HG03045 (cell line): ENCODE data around the gene EIF2B2.

ENCODE experiments used
- ATAC-seq: cut with Tn5 transposase; IDR thresholded peaks from one replicate; pipeline ENCODE4 v1.9.1; 2021; ENCODE audit warnings: mild to moderate bottlenecking, moderate library complexity; ENCODE audit not compliant: unreplicated experiment

Gene EIF2B2

GRCh38 chr14:75002392-75003249 is at the start of gene EIF2B2:
TSS of gene EIF2B2 (plus strand) at chr14:75002921. CDS start at chr14:75002991, 70 bp downstream.
- ATAC-seq = peak; percentile 96

- ATAC-seq = no peak
Observed at GRCh38 chr14:74953686-74954085, 49.0 kb upstream of the EIF2B2 start.

GRCh38 chr14:74954232-74954946 is 48.3 kb upstream of the EIF2B2 start:
- no peak for ATAC-seq

DNA sequence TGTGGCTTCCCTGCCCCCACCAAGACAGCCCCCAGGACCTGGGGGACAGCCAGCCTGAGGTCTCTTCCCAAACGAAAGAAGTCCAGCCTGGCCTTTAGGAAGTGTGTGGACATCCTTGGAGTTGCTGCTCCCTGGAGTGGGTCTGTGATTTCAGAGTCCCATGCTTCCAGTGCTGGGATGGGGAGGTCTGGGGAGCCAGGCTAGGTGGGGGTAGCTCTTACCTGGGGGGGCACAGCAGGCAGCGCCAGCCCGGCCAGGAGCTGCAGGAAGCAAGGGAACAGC is 47.8 kb upstream of the EIF2B2 start:
- ATAC-seq = no peak

- ATAC-seq = peak; percentile 60
Observed at GRCh38 chr14:74955229-74956026, 47.3 kb upstream of the EIF2B2 start, which contains the start of gene PGF. TSS of gene PGF (minus strand) at chr14:74955597. CDS start at chr14:74955242, 355 bp downstream.

GRCh38 chr14:74956027-74956279 is 46.8 kb upstream of the EIF2B2 start:
- ATAC-seq = no peak

GRCh38 chr14:74956280-74957072 is 46.2 kb upstream of the EIF2B2 start:
- ATAC-seq = no peak

GRCh38 chr14:74959596-74960180 is 43.0 kb upstream of the EIF2B2 start:
- no peak for ATAC-seq

DNA sequence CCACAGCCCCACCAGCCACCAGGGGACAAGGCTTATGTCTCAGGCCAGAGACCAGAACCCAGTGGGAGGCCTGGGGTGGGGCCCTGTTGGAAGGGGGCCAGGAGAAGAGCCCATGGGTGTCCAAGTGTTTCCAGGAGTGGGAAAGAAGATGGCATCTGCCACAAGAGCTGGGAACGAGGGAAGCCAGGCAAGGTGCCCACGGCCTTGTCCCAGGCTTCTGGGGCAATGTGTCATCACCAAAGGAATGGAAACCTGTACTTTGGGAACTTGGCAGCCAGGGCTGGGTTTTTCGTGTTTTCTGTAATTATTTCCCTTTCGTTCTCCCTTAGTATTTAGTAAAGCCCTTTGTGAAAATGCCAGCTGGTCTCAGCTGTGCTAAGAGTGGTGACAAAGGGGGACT is 42.0 kb upstream of the EIF2B2 start:
- ATAC-seq = no peak

DNA sequence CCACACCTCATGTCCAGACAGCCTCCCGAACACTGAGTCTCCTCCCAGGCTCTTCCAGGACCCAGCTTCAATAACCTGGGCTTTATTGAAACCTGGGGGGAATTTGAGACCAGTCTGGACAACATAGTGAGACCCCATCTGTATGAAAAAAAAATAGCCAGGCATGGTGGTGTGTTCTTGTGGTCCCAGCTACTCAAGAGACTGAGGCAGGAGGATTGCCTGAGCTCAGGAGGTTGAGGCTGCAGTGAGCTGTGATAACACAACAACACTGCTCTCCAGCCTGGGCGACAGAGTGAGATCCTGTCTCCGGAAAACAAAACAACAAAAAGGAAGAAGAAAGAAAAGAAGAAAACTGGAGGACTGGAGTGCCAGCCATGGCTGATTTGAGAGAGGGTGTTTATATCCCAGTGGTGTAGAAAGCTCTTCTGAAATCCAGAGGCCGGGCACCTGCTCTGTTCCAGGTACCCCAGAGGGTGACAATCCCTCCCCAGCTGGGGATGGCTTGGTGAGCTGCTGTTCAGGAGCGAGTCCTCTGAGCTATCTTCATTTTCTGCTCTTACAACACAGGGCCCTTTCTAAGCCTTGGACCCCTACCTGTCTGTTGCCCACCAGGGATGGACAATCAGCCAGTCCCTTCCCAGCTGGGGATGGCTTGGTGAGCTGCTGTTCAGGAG is 41.3 kb upstream of the EIF2B2 start:
- no peak for ATAC-seq

GRCh38 chr14:74962046-74962445 is 40.7 kb upstream of the EIF2B2 start:
- ATAC-seq = no peak

DNA sequence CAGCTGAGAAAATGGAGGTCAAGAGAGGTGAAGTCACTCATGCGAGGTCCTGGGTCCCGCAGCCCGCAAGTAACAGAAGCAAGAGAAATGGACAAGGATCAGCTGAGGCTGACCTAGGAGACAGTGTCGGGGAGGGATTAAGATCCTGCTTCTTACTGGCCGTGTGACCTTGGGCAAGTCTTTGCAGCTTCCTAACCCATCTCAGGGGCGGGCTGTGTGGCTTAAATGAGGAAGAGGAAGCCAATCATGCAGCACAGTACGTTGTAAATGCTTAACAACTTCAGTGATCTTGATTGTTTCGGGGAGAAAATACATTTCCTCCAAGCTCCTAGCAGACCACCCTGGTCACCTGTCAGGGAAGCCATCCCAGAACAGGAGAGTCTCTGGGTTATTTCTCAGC is 40.2 kb upstream of the EIF2B2 start:
- ATAC-seq = no peak

DNA sequence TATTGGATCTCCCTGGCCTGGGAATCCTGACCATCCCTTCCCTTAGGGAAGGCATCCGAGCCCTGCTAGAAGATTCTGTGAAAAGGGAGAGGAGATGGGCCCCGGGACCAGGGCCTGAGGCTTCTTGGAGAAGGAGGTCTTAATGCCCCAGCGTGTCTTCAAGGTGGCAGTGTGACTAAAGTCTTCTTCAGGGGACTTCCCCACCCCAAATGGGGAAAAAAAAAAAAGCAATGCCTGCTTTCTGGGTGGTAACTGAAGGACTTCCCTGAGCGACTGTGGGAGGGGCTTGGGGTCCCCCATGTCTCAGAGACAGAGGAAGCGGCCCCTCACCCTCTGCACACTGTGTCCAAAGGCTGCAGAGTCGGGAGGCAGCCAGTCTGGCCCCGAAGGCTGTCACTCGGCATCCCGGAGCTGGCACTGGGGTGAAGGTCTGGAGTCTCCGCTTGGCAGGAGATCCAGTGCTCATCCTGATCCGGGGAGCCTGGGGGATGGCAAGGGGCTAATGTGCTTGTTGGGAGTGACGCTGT is 39.5 kb upstream of the EIF2B2 start:
- ATAC-seq = no peak

GRCh38 chr14:74963705-74964271 is 38.9 kb upstream of the EIF2B2 start:
- ATAC-seq = no peak

DNA sequence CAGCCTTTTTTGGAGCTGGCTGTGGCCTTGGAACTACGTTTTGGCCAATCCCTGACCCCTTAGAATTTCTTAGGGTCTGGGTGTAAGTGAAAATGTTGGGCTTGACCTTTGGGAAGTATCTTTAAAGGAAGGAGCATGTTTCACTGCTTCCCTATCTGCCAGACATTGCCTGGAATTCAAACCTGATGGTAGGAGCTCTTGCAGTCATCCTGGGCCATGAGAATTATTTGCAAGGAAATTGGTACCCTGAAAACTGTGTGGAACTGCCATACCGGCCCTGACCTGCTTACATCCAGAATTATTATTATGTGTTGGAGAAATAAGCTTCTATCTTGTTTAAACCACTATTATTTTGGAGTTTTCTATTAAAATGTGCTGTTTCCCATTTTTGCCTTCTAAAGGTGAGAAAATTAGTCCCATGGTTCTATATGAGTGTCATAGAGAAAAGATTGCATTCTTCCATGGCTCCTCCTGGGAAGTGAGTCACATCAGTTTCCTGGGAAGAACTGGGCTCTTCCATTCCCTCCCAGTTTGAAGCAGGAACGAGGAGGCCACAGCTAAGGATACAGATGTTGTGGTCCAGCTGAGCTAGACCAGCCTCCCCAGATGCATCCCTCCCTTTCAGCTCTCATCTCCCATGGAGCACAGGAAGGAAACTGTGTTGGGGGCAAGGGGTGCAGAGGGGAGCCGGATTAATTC is 37.8 kb upstream of the EIF2B2 start:
- ATAC-seq = no peak

- ATAC-seq = no peak
Observed at GRCh38 chr14:74965486-74966153, 37.1 kb upstream of the EIF2B2 start.

DNA sequence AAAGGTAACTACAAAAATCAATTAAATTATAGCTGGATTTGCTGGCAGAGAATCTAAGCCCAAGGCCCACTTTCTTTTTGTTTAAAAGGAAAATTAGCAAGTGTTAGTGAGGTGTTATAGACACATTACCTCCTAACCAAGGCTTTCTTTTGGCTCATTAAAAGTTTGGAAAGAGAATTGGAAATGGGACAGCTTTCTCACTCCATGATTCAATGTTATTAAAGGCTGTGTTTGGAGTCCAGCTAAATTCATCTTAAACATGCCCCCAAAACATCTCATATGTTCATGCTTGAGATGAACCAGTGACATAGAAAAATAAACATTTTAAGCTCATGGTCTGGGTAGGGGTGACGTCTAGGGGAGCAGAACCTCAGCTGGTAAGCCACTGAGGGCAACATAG is 33.9 kb upstream of the EIF2B2 start:
- ATAC-seq = no peak

GRCh38 chr14:74973003-74973653 is 29.6 kb upstream of the EIF2B2 start:
- ATAC-seq = no peak
